C1 segment of cervical spinal cord (tissue), 14 donors: ENCODE measurements around the gene DEFB125.
"Not testable (repeated sequence)": the region's sequence is repeated elsewhere in the genome, so short reads cannot be mapped to it uniquely, and the experiment has no call there.

ENCODE experiments used
- DNase-seq, 14 donors: peaks; one replicate each; lab custom pipeline; 2025; lab: John Stamatoyannopoulos, UW

DEFB125 gene, protein sequence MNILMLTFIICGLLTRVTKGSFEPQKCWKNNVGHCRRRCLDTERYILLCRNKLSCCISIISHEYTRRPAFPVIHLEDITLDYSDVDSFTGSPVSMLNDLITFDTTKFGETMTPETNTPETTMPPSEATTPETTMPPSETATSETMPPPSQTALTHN

DNA sequence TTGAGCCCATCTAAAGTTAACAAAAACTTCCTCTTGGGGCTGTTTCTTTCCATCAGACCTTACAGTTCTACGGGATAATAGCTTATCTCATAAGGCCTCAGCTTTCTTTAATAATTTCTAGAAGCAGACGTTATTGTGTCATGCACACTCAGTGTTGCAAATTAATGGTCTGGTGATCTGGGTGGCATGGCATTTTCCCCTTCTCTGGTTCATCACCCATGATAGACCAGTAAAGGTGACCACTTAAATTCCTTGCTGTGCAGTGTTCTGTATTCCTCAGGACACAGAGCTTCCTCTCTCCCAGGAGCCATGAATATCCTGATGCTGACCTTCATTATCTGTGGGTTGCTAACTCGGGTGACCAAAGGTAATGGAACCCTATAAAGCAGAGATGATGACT is at the start of gene DEFB125:
DEFB125 (plus strand) TSS at position 272 of the 400 bp plus-strand sequence; CDS start at position 310, 38 bp downstream.
- DNase-seq = no peak

DNA sequence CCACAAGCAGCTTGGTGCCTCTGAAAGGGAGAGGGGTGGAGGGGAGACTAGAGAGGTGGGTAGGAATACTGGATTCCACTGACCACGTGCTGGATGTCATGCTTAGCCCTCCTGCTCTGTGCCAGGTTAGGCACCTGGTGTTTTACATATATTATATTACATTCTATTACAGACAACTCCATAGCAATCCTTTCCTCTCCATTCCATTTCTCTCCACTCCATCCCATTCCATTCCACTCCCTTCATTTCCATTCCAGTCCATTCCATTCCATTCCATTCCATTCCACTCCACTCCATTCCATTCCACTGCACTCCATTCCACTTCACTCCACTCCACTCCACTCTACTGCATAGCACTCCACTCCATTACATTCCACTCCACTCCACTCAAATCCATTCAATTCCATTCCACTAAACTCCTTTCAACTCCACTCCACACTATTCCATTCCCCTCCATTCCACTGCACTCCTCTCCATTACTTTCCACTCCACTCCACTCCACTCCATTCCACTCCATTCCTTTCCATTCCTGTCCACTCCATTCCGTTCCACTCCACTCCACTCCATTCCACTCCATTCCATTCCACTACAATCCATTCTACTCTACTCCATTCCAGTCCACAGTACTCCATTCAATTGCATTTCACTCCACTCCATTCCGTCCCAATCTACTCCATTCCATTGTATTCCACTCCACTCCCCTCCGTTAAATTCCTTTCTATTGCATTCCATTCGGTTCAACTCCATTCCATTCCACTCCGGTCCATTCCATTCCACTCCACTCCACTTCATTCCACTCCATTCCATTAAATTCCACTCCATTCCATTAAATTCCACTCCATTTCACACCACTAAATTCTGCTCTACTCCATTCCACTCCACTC is 27.2 kb upstream of the DEFB125 start:
- DNase-seq = no peak

DNA sequence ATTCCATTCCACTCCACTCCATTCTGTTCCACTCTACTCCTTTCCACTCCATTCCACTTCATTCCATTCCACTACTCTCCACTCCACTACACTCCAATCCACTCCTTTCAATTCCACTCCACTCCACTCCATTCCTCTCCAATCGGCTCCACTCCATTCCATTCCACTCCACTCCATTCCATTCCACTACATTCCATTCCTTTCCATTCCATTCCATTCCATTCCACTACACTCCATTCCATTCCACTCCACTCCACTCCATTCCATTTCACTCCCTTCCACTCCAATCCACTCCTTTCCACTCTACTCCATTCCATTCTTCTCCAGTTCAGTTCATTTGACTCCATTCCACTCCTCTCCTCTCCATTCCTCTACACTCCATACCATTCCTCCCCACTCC is 26.2 kb upstream of the DEFB125 start:
- no peak for DNase-seq

DNA sequence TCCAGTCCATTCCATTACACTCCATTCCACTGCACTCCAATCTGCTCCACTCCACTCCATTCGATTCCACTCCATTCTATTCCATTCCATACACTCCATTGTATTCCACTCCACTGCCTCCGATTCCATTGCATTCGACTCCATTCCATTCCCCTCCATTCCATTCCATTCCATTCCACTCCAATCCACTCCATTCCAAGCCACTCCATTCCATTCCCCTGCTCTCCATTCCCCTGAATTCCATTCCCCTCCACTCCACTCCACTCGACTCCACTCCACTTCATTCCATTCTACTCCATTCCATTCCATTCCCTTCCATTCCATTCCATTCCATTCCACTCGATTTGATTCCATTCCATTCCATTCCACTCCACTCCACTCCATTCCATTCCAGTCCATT is 25.7 kb upstream of the DEFB125 start:
- DNase-seq = no peak

DNA sequence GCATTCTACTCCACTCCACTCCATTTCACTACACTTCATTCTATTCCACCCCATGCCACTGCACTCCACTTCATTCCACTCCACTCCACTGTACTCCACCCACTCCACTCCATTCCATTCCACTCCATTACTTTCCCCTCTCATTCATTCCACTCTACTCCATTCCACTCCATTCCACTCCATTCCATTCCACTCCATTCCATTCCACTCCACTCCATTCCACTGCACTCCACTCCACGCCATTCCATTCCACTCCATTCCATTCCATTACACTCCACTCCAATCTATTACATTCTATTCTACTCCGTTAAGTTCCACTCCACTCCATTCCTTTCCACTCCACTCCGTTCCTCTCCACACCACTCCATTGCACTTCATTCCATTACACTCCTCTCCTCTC is 25.0 kb upstream of the DEFB125 start:
- no peak for DNase-seq

DNA sequence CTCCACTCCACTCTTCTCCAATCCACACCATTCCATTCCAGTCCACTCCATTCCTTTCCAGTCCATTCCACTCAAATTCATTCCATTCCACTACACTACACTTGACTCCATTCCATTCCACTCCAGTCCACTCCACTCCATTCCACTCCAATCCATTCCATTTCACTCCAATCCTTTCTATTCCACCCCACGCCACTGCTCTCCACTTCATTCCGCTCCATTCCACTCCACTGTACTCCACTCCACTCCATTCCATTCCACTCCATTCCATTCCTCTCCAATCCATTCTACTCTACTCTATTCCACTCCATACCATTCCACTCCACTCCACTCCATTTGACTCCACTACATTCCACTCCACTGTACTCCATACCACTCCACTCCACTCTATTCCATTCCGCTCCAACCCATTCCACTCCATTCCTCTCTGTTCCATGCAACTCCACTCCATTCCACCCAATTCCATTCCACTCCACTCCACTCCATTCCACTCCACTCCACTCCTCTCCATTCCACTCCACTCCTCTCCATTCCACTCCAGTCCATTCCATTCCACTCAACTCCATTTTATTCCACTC is 23.4 kb upstream of the DEFB125 start:
- DNase-seq = no peak

DNA sequence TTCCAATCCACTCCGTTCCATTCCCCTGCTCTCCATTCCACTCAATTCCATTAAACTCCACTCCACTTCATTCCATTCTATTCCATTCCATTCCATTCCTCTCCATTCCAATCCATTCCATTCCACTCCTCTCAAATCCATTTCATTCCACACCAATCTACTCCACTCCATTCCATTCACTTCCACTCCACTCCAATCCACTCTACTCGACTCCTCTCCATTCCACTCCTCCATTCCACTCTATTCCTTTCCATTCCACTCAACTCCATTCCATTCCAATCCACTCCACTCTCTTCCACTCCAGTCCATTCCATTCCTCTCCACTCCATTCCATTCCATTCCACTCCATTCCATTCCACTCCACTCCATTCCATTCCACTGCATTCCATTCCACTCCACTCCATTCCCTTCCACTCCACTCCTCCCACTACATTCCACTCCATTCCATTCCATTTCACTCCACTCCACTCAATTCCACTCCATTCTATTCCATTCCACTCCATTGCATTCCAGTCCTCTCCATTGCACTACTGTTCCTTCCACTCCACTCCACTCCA is 22.6 kb upstream of the DEFB125 start:
- no peak for DNase-seq

DNA sequence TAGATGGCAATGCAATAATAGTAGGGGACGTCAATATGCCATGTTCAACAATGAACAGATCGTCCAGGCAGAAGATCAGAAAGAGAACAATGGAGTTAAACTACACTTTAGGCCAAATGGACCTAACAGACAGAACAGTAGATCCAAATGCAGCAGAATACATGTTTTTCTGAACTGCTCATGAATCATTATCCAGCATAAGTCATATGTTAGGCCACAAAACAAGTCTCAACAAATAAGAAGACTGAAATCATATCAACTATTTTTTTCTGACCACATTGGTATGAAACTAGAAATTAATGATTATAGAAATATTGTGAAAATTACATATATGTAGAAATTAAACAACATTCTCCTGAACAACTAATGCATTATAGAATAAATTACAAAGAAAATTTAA is 10.2 kb upstream of the DEFB125 start:
- DNase-seq = no peak

DNA sequence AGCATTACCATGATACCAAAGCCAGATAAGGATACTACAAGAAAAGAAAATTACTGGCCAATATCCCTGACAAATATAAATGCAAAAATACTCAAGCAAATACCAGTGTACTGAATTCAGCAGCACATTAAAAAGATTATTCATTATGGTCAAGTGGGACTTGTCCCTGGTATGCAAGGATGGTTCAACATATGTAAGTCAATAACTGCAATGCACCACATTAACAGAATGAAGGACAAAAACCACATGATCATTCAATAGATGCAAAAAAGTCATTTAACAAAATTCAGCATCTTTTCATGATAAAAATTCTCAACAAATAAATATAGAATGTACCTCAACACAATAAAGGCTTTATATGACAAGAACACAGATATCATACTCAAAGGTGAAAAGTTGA is 9.1 kb upstream of the DEFB125 start:
- no peak for DNase-seq

DNA sequence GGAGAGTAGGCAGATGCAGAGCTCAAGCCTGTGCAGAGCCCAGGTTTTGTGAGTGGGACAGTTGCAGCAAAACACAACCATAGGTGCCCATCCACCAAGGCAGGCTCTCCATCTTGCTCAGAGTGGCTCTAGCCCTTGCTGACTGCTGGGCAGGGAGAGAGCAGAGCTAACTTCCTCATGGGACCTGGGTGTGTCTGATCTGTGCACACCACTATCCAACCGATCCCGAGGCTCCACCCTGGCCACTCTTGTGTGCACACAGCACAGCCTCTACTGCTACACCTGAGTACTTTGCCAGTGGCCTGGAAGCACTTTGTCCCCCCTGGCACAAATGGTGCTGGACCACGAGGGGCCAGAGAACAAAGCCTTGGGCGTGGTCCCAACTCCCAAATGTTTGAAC is 7.9 kb upstream of the DEFB125 start:
- no peak for DNase-seq

DNA sequence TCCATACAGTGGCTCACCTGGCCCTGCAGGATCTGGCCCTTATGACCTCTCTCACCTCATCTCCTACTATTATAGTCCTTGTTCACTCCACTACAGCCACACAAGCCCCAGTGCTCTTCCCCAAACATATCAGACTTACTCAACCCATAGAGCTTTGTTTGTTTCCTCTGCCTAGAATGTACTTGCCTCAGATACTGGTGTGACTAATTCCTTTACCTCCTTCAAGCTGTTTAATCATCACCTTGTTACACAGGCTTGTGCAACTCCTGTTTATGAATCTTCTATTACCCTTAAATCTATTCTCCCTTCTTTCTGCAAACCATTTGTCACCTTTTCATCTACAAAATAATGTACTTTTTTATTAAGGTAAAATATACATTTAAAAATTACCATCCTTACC is 3.2 kb downstream of the DEFB125 start:
- no peak for DNase-seq

DNA sequence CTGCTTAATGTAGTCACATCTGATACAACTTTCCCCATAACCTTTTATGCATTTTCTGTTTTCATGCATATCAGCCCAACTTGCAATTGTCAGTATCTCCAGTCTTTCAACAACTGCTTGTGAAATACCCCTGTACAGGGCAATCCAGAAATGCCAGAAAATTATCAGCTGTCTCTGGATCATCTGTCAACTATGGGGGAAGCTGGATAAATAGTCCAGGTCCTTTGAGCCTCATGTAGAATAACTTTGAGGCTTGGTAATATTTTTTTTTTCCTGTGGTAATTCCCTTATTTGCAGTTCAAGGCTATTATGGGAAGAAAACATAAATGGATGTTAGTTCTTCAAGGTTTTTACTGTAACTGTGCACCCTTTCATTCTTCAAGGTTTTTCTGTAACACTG is 6.2 kb downstream of the DEFB125 start:
- DNase-seq = no peak

DNA sequence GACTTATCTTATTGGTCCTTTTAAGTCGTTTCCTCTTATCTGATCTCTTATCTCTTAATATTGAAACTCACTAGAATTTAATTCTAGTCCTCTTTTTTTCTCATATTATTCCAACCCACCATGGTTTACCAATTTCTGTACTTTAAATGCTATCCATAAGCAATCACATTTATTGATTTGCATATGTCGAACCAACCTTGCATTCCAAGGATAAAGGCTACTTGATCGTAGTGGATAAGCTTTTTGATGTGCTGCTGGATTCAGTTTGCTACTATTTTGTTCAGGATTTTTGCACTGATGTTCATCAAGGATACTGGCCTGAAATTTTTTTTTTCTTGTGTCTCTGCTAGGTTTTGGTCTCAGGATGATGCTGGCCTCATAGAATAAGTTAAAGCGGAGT is 7.7 kb downstream of the DEFB125 start:
- DNase-seq = no peak

DNA sequence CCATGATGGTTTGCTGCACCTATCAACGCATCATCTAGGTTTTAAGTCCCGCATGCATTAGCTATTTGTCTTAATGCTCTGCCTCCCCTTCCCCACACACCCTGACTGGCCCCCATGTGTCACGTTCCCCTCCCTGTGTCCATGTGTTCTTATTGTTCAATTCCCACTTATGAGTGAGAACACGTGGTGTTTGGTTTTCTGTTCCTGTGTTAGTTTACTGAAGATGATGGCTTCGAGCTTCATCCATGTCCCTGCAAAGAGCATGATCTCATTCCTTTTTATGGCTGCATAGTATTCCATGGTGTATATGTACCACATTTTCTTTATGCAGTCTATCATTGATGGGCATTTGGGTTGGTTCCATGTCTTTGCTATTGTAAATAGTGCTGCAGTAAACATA is 10.2 kb downstream of the DEFB125 start:
- DNase-seq = not testable (repeated sequence)

DNA sequence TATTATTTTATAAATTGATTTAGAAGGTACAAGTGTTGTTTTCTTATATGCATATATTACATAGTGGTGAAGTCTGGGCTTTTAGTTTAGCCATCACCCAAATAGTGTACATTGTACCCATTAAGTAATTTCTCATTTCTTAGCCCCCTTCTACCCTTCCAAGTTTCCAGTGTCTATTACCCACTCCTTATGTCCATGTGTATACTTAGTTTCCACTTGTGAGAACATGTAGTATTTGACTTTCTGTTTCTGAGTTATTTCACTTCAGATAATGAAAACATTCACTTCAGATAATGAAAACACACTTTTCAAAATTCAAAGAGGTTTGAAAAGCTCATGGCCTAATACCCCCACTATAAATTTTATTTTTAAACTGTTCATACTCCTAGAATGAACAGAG is 14.5 kb downstream of the DEFB125 start:
- DNase-seq = no peak

DNA sequence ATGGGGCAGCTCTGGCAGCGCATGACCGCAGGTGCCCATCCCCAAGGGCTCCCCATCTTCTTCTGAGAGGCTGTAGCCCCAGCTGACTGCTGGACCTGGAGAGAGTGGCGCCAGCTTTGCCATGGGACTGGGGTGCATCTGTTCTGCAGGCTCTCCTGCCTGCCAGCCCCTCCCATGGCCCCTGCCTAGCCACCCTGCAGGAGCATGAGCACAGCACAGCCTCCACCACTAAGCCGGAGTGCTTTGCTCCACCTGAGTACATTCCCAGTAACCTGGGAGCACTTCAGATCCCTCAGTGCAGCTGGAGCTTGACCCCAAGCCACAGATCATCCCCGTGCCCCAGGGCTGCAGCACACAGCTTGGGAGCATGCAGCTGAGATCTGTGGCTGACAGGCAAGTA is 16.0 kb downstream of the DEFB125 start:
- no peak for DNase-seq

DNA sequence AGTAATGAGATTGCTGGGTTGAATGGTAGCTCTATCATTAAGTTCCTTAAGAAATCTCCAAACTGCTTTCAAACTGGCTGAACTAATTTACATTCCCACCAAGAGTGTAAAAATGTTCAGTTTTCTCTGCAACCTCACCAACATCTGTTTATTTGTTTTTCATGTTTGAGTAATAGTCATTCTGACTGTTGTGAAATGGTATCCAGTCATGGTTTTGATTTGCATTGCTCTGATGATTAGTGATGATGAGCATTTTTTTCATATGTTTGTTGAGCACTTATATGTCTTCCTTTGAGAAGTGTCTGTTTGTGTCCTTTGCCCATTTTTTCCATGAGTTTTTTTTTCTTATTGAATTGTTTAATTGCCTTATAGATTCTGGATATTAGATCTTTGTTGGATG is 24.9 kb downstream of the DEFB125 start:
- no peak for DNase-seq

DNA sequence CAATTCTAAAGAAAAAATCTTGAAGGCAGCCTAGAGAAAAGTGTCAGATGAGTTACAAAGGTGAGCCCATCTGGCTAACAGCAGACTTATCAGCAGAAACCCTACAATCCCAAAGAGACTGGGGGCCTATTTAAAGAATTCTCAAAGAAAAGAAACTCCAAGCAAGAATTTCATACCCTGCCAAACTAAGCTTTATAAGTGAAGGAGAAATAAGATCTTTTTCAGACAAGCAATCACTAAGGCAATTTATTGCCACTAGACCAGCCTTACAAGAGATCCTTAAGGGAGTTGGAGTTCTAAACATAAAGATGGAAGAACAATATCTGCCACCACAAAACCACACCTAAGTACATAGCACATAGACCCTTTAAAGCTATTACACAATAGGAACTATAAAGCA is 30.0 kb downstream of the DEFB125 start:
- no peak for DNase-seq

DNA sequence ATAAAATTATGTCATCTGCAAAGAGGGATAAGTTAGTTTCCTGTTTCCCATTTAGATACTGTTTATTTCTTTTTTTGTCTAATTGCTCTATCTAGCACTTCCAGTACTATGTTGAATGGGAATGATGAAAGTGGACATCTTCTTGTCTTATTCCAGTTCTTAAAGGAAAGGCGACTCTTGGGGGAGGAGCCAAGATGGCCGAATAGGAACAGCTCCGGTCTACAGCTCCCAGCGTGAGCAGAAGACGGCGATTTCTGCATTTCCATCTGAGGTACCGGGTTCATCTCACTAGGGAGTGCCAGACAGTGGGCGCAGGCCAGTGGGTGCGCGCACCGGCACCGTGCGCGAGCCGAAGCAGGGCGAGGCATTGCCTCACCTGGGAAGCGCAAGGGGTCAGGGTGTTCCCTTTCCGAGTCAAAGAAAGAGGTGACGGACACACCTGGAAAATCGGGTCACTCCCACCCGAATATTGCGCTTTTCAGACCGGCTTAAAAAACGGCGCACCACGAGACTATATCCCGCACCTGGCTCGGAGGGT is 42.4 kb downstream of the DEFB125 start:
- DNase-seq = not testable (repeated sequence)

DNA sequence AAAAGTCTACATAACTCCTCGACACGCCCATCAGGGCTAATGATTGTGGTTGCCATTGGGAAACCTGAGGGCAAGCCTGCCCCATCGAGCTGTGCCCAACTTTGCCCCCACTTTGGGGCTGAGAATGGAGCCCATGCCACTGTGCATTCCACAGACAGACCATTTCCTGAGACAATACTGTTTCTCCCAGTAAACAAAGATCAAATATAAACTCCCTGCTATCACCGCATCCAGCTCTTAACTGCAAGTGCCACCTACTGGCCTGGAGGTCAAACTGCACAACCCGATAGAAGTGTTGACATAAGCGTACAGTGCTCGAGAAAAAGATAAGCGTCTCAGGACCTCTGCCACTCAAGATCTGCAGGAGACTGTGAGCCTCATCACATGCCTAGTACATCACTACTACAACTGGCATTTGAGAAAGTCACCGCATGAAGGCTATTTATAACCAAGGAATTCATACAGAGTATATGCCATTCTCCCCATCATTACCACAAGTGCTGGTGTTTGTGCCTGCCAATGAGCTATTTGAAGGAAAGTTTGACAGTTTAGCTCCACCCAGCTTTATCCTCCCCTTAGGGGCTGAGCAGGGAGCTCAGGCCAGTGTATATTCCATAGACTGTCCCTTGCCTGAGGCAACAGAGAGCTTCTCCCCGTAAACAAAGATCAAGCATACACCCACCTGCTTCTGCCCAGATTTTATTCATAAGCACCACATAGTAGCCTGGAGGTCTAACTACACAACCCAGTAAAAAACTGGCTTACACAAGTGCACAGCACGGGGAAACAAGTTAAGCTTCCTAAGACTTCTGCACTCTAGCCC is 50.4 kb downstream of the DEFB125 start:
- DNase-seq = no peak

DNA sequence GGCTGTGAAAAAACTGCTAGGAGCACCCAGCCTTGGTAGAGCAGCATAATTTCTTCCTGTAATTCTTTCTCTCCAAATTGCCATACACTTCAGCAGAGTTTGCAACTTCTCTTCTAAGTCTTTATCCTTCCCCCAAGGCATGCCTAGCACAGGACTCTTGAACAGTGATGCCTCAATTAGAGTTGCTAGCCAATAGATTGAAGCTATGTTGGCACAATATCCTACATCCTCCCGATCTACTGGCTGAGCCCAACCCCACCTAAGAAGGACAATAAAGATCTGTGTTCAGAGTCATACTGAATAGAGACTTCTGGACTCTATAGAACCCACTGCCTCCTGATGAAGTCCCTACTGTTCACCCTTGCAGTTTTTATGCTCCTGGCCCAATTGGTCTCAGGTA is 54.8 kb downstream of the DEFB125 start, which contains the start of gene DEFB126:
DEFB126 (plus strand) TSS at position 301 of the 400 bp plus-strand sequence; CDS start at position 340, 39 bp downstream.
- DNase-seq = no peak
